HS-5 (cell line): ENCODE data around the gene ZCCHC10.
"Not testable (repeated sequence)": the region's sequence is repeated elsewhere in the genome, so short reads cannot be mapped to it uniquely, and the experiment has no call there.

Source experiments
- DNase-seq: peaks from one replicate; pipeline ENCODE4 v3.0.0-alpha.2; 2012; ENCODE audit warnings: low read depth

ZCCHC10 gene

DNA sequence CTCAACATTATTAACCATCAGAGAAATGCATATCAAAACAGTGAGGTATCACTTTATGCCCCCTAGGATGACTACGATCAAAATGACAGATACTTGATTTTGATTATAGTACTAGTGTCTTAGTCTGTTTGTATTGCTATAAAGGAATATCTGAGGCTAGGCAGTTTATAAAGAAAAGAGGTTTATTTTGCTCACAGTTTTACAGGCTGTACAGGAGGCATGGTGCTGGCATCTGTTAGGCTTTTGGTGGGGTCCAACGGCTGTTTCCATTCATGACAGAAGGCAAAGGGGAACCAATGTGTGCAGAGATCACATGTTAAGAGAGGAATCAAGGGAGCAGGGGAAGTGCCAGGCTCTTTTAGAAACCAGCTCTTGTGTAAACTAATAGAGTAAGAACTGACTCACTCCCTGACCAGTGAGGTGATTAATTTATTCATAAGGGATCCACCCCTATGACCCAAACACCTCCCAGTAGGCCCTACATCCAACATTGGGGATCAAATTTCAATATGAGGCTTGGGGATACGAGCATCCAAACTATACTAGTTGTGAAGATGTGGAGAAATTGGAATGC, 46.9 kb downstream of the ZCCHC10 start:
- DNase-seq, result no peak

DNA sequence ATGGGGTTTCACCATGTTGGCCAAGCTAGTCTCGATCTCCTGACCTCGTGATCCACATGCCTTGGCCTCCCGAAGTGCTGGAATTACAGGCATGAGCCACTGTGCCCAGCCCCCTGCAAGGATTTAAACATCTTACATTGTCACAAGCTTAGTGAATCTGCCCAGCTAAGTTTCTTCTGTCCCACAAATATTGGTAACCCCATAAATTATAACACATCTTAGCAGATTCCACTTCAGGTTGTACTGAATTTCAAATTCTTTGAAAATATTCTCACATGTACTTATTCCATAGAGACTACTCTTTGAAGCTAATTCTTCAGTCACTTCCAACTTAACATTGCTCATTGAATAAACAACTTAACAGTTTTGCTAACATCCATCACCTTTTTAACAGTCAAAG, 49.5 kb downstream of the ZCCHC10 start:
- DNase-seq, result no peak

DNA sequence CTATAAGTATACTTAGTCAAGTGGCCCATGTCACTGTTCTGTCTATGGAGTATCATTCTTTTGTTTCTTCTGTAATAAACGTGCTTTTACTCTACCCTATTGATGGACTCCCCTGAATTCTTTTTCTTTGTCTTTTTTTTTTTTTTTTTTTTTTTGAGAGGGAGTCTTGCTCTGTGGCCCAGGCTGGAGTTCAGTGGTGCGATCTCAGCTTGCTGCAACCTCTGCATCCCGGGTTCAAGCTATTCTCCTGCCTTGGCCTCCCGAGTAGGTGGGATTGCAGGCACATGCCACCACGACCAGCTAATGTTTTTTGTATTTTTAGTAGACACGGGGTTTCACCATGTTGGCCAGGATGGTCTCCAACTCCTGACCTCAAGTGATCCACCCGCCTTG, 53.9 kb downstream of the ZCCHC10 start:
- DNase-seq, result not testable (repeated sequence)

DNA sequence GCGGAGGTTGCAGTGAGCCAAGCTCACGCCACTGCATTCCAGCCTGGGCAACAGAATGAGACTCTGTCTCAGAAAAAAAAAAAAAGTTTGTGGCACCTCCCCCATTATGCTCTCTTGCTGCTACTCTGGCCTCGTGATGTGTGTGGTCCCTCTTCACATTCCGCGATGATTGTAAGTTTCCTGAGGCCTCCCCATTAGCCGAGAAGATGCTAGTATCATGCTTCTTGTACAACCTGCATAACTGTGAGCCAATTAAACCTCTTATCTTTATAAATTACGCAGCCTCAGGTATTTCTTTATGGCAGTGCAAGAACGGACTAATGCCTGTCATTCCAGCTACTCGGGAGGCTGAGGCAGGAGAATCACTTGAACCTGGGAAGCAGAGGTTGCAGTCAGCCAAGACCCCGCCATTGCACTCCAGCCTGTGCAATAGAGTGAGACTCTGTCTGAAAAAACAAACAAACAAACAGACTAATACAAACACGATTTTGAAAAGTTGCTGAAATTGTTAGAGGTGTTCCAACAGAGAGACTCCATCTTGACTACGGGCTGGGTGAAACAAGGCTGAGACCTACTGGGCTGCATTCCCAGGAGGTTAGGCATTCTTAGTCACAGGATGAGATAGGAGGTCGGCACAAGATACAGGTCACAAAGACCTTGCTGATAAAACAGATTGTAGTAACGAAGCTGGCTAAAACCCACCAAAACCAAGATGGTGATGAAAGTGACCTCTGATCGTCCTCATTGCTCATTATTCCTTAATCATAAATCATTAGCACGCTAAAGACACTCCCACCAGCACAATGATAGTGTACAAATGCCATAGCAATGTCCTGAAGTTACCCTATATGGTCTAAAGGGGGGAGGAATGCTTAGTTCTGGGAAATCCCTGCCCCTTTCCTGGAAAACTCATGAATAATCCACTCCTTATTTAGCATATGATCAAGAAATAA, 54.6 kb downstream of the ZCCHC10 start:
- DNase-seq, result no peak

DNA sequence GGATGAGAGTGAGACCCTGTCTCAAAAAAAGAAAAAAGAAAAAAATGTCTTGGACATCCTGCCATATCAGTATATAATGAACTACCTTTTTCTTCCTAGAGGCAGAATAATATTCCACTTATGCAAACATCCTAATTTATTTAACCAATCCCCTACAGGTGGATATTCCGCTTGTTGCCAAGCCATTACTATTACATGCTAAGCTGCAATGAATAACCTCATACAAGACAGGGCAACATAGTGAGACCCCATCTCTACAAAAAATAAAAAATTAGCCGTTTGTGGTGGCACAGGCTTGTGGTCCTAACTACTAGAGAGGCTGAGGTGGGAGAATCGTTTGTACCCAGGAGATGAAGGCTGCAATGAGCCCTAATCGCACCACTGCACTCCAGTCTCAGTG, 61.2 kb downstream of the ZCCHC10 start:
- no peak for DNase-seq

DNA sequence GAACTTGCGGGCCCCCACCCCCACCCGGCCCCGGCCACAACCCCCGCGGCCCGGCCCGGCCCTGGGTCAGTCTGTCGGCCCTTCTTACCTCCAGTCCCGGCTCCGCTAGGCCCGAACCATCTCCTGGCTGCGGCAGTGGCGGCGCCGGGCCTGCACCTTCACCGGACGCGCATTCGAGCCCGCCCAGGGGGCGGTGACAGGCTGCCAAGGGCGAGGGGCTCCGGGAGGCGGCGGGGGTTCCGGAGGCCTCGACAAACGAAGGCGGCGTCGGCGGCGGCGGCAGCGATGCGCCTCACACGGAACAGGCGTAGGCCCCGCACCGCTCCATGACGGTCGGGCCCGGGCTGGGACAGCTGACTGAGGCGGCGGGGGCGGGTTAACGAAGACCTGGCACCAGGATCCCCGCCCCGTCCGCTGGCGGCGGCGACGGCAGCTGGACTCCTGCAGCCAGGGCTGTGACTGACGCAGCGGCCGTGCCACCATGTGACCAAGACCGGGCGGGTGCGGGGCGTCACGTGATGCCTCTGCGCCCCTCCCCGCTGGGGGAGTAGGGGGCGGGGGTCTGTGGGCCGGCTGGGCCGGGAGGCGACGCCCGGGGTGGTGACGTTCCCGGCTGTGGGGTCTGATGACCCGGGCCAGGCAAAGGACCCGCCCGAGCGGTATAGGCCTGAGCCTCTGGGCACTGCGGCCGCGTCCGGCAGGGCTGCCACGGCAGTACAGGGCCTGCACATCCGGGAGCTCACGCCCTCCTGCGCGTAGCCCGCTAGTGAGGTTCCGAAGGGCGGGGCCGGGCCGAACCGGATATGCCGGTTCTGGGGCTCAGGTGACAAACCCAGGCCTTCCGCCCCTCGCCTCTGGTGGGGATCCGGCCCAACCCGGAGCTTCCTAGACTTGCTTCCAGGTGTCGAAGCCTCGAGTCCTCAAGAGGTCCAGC, 62.9 kb downstream of the ZCCHC10 start, which contains the start of gene AFF4:
TSS of gene AFF4 (minus strand) at position 464 of the 934 bp plus-strand sequence. CDS start 26,445 bp downstream, outside the sequence.
- peak; percentile 73 for DNase-seq

DNA sequence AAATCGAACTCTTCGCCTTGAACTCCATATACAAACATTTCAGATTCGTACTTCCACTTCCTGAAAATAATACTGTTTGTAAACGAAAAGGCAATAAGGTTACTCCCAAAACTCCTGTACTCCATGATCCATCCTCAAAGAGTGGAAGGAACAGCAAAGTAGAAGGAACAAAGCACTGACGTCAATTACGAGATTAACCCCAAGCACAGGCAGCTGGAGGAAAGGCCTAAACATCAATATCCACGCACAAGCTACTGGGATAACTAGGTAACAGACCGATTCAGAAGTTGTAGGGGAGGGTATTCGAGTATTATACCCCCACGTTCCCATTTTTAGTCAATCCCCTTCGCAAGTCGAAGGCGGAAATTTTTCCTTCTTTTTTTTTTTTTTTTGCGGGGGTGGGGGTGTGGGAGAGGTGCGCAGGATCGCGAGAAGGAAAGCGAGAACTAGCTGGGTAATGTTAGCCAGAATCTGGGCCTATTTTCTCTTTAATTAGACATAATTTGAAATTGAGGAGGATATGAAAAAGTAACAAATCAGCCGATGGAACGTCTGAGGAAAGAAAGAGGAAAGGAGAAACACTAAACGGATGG, 63.8 kb downstream of the ZCCHC10 start:
- DNase-seq, result no peak

DNA sequence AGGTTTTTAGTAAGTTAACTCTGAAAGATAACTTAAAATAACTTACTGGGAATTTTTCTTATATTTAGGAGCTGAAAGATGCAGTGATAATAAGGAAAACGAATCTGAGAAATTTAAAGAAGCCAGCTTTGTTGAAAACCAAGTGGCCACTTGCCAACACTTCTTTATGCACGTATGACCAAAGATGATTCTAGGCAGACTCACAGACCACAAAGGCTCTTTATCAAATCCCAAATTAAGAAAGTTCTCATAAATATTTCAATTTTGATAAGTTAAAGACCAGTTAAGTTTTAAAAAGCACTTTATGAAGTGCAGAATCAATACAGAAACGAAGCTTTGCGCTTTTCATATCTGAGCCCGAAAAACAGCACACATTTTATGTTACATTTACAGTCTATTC, 64.5 kb downstream of the ZCCHC10 start:
- DNase-seq, result peak; percentile 49

- DNase-seq, result not testable (repeated sequence)
These were observed 65.1 kb downstream of the ZCCHC10 start for GRCh38 chr5:132961123-132961815.

GRCh38 chr5:132956166-132956799, 70.1 kb downstream of the ZCCHC10 start:
- not testable (repeated sequence) for DNase-seq

- no peak for DNase-seq
These were observed 72.6 kb downstream of the ZCCHC10 start for GRCh38 chr5:132953710-132954109.

- no peak for DNase-seq
These were observed 73.5 kb downstream of the ZCCHC10 start for GRCh38 chr5:132952829-132953228.

DNA sequence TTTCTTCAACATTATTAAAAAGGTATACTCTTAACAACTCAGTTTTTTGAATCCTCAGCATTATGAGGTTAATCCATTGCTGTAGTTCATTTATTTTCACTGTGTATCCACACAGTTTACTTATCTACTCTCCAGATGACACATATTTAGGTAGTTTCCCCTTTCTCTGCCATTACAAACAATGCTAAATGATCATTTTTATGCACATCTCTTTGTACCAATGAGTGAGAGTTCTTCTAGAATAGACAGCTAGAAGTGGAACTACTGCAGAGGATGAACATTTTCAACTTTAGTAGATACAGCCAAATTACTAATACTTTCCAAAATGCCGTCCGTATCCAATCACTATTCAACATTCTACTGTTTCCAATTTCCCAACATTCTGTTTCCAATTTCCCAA, 74.5 kb downstream of the ZCCHC10 start:
- no peak for DNase-seq

DNA sequence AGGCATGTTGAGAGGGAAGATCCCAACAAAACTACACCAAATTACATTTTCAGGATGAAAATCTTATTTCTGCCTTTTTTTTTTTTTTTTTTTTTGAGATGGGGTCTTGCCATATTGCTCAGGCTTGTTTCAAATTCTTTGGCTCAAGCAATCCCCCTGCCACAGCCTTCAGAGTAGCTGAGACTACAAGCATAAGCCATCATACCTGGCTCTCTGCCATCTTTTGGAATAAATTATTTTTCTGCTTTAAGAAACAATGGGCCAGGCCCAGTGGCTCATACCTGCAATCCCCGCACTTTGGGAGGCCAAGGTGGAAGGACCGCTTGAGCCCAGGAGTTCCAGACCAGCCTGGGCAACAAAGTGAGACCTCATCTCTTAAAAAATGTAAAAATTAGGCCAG, 77.2 kb downstream of the ZCCHC10 start:
- DNase-seq, result no peak

DNA sequence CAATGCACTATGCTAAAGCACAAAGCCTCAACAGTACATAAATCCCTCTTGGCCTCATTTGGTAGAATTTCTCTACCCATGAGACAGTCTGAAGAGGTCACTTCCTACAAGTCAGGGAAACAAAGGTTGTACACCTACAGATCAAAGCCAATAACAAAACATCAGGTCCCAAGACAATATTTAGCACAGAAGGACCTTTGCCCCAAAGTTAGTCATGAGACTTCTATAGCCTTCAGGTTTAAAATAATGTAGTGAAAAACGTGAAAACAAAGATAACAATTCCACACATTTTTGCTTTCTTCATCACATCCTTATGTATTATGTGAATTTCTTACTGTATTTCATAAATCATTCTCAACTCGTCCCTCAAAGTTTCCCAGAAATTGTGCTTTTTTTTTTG, 78.7 kb downstream of the ZCCHC10 start:
- DNase-seq, result peak; percentile 64
